K562 (cell line): ENCODE data around the gene EDEM1. TPM values are rescaled to one million over a fixed set of nuclear protein-coding genes. Genes with fewer than 3 reads are reported as not detected.
A peak's percentile ranks its signal among the peaks of the same experiment; 100 is the strongest.

Source experiments
- ATAC-seq: fragments of 200-7000 bp; cut with Tn5 transposase; 3 replicates; pipeline ENCODE4 v1.9.1; 2020; ENCODE audit warnings: moderate library complexity
- BruUV-seq: library from RNA; stranded (reverse); fragments of 400-500 nt; replicated peaks from 2 replicates; lab custom pipeline; 2021; lab: Mats Ljungman, UMichigan
- CTCF ChIA-PET: fragments of 300-600 bp; formaldehyde crosslinking; extraction: SDS; loops from one replicate; lab custom pipeline; 2021; ENCODE audit warnings: low intra/inter-chr PET ratio; lab: Yijun Ruan, JAX
- POLR2A ChIA-PET: fragments of 300-600, 350-650 bp; sonication (Branson Sonifier 250); formaldehyde crosslinking; extraction: SDS; loops from one replicate; lab custom pipeline; 2021; ENCODE audit warnings: antibody characterized with exemption, inconsistent platforms; lab: Yijun Ruan, JAX
- DNase-seq, 4 experiments: peaks; one replicate each; pipeline versions ENCODE4 v3.0.0 to v3.0.0-alpha.2; 2011 to 2018; ENCODE audit warnings: low spot score in 3 of 4, mixed read lengths in 3 of 4; ENCODE audit errors: extremely low read depth in 1 of 4
- FAIRE-seq: peaks from 2 replicates; lab custom pipeline; 2011; peaks lifted over from hg19 to GRCh38; lab: Jason Lieb, UNC
- H2AFZ ChIP-seq: 2 replicates; pipeline ENCODE4 v1.6.0; 2011; ENCODE audit warnings: low read depth, low read length, control low read depth, inconsistent platforms
- H3K27ac ChIP-seq: fragments of 200-600 bp; 3 replicates; pipeline ENCODE4 v1.8.0; 2011; ENCODE audit warnings: low read depth, mild to moderate bottlenecking, control low read depth, inconsistent platforms, low read length, moderate library complexity, mixed read lengths; ENCODE audit errors: extremely low read depth
- H3K27me3 ChIP-seq, 2 experiments: fragments of 300-600 bp in 1 of 2; 2 replicates in 1 of 2; 3 replicates in 1 of 2; pipeline versions ENCODE4 v1.6.0 to v1.8.0; 2011; ENCODE audit warnings: inconsistent platforms in 2 of 2, low read length in 2 of 2, mild to moderate bottlenecking in 1 of 2, mixed read lengths in 1 of 2, moderate library complexity in 1 of 2; ENCODE audit not compliant: control insufficient read depth in 2 of 2, insufficient read depth in 2 of 2
- H3K36me3 ChIP-seq: fragments of 300-600 bp; 3 replicates; pipeline ENCODE4 v1.8.0; 2011; ENCODE audit warnings: mild to moderate bottlenecking, low read length, inconsistent platforms; ENCODE audit not compliant: control insufficient read depth, insufficient read depth
- H3K4me1 ChIP-seq, 2 experiments: fragments of 200-600 bp in 1 of 2; replicated peaks in 1 of 2; 2 replicates in 1 of 2; 3 replicates in 1 of 2; pipeline versions ENCODE4 v1.5.1 to v1.8.0; 2011; ENCODE audit warnings: inconsistent platforms in 2 of 2, low read length in 2 of 2, mild to moderate bottlenecking in 1 of 2, mixed read lengths in 1 of 2, moderate library complexity in 1 of 2; ENCODE audit not compliant: control insufficient read depth in 2 of 2, insufficient read depth in 2 of 2
- H3K4me2 ChIP-seq: 2 replicates; pipeline ENCODE4 v1.6.1; 2011; ENCODE audit warnings: low read length, control low read depth, inconsistent platforms, mixed read lengths; ENCODE audit not compliant: insufficient read depth
- H3K4me3 ChIP-seq: fragments of 200-600 bp; sonication (generic), shearing (Covaris generic); 2 replicates; pipeline ENCODE4 v1.5.1; 2016; ENCODE audit warnings: control low read depth, inconsistent platforms
- H3K79me2 ChIP-seq: fragments of 200-600 bp; 3 replicates; pipeline ENCODE4 v1.8.0; 2011; ENCODE audit warnings: low read length, inconsistent platforms; ENCODE audit not compliant: control insufficient read depth, insufficient read depth
- H3K9ac ChIP-seq, 2 experiments: 2 replicates each; pipeline versions ENCODE4 v1.6.0 to v1.6.1; 2011; ENCODE audit warnings: low read depth in 2 of 2, low read length in 2 of 2, control low read depth in 1 of 2, inconsistent platforms in 1 of 2, mild to moderate bottlenecking in 1 of 2, mixed read lengths in 1 of 2; ENCODE audit not compliant: insufficient read depth in 1 of 2
- H3K9me1 ChIP-seq: one replicate; pipeline ENCODE4 v1.6.0; 2011; ENCODE audit warnings: inconsistent platforms, mild to moderate bottlenecking, low read length, moderate library complexity; ENCODE audit not compliant: control insufficient read depth, insufficient read depth
- H3K9me3 ChIP-seq: replicated peaks from 2 replicates; pipeline ENCODE4 v1.5.1; 2011; ENCODE audit warnings: low read depth, low read length, inconsistent platforms; ENCODE audit not compliant: control insufficient read depth, insufficient read depth
- H4K20me1 ChIP-seq: replicated peaks from 2 replicates; pipeline ENCODE4 v1.6.1; 2011; ENCODE audit warnings: low read length, inconsistent platforms, mixed read lengths; ENCODE audit not compliant: control insufficient read depth, insufficient read depth
- BRD4 ChIP-seq: fragments of 200-600 bp; sonication (generic); IDR thresholded peaks from 2 replicates; pipeline ENCODE4 v1.6.1; 2017; ENCODE audit warnings: inconsistent platforms
- CEBPB ChIP-seq: fragments of 450-650 bp; IDR thresholded peaks from 2 replicates; pipeline ENCODE4 v1.6.1; 2016; ENCODE audit warnings: missing genetic modification characterization, missing compliant biosample characterization
- CEBPG ChIP-seq, 3 experiments: fragments of 200-800 bp in 1 of 3; sonication (Bioruptor generic) in 1 of 3; sonication (generic) in 1 of 3; formaldehyde crosslinking in 1 of 3; IDR thresholded peaks in 2 of 3; conservative IDR thresholded peaks in 1 of 3; 2 replicates each; pipeline versions ENCODE4 v1.6.1 to v1.8.0; 2016 to 2022; ENCODE audit warnings: missing compliant biosample characterization in 2 of 3, missing genetic modification characterization in 2 of 3, mild to moderate bottlenecking in 1 of 3, missing genetic modification reagents in 1 of 3
- CREM ChIP-seq: IDR thresholded peaks from 2 replicates; pipeline ENCODE4 v1.6.1; 2014; ENCODE audit warnings: antibody characterized with exemption, low read depth
- GABPA ChIP-seq: fragments of 200-800 bp; sonication (Bioruptor generic); conservative IDR thresholded peaks from 2 replicates; pipeline ENCODE4 v1.6.1; 2016; ENCODE audit warnings: low read depth, missing genetic modification characterization, missing compliant biosample characterization
- ZEB2 ChIP-seq: fragments of 450-650 bp; IDR thresholded peaks from 2 replicates; pipeline ENCODE4 v1.6.1; 2016
- WGBS: fragments of 100-300 bp; shearing (Covaris generic); methylation state at CpG from one replicate; pipeline ENCODE4 v1.1.6; 2016; ENCODE audit warnings: low coverage, mixed read lengths; ENCODE audit not compliant: insufficient coverage; ENCODE audit errors: missing lambda C conversion rate; 5-methylcytosine and 5-hydroxymethylcytosine counted together
- in situ Hi-C: fragments of 300-500 bp; cut with MboI; formaldehyde crosslinking; loops from 4 replicates; pipeline ENCODE4 v1.15.0; 2018; ENCODE audit warnings: inconsistent platforms, mixed read lengths
- intact Hi-C: fragments of 100-400 bp; cut with micrococcal nuclease; formaldehyde crosslinking; loops from 2 replicates; pipeline ENCODE4 v1.14.2; 2022
- polyA plus RNA-seq, 8 experiments: library from polyadenylated mRNA; depleted of rRNA in 4 of 8; stranded (reverse) in 5 of 8; unstranded in 3 of 8; fragments of >200 nt; fragmentation: Nextera tagmentation in 2 of 8; fragmentation: Illumina TruSeq in 1 of 8; extraction: Ambion mirVana in 2 of 8; extraction: Trizol in 1 of 8; gene quantifications; 2 replicates each; pipeline versions ENCODE4 v1.2.1 to v1.2.3, GENCODE V29; 2011 to 2014; ENCODE audit warnings: inconsistent platforms in 1 of 8, missing spikeins in 1 of 8
- total RNA-seq, 7 experiments: library from RNA; depleted of rRNA in 6 of 7; stranded (reverse); fragments of >200 nt in 6 of 7; fragmentation: Illumina TruSeq in 2 of 7; extraction: Trizol in 2 of 7; gene quantifications; 2 replicates each; pipeline versions ENCODE4 v1.2.1 to v1.2.3, GENCODE V29; 2011 to 2021; ENCODE audit warnings: low replicate concordance in 1 of 7

Gene EDEM1
- total and polyA plus RNA-seq, 9 of the 15 experiments (the other 6 are each of a cell fraction or from before 2014, with no cell fraction given), result 6.2 to 36.7 (median 14.3) TPM

- FAIRE-seq (no peak), DNase-seq (no peak), ATAC-seq (no peak)
- H3K9me1 ChIP-seq, result no peaks in the 10 kb centered on the region
- H3K9me3 ChIP-seq, result no peaks in the 10 kb centered on the region
- H3K27me3 ChIP-seq, result peaks cover 32 to 57% of the 10 kb centered on the region in 2 experiments; a peak in 4 of 5 replicates
- H2AFZ ChIP-seq, result no peak overlapping the region
- WGBS, result 1% methylated on average over 6 of the region's 6 CpGs
- H3K9ac ChIP-seq, result no peak overlapping the region
- ChIA-PET CTCF (interaction anchor here (0.6 to 0.9 kb wide), 2 partner anchors 63 to 1560 kb away, joined by 3 read pairs; no protein-coding TSS in a partner anchor), POLR2A (interaction anchor here (0.6 to 0.7 kb wide), 2 partner anchors 13 to 57 kb away, joined by 4 read pairs; no protein-coding TSS in a partner anchor)
- no peaks in the 10 kb centered on the region for H4K20me1 ChIP-seq
- H3K27ac ChIP-seq, result no peak overlapping the region
- in situ Hi-C loops (no loop called here), intact Hi-C loops (loop anchor here (2.0 to 10.0 kb wide), 4 partner anchors 77 to 513 kb away; no protein-coding TSS in a partner anchor)
- H3K79me2 ChIP-seq, result no peaks in the 10 kb centered on the region
- no peaks in the 10 kb centered on the region for H3K4me1 ChIP-seq
- no TSS peak for BruUV-seq
- TF ChIP-seq ZEB2 (no peak), CEBPG (CRISPR knock-in tag; IDR thresholded peaks at IDR 0.05) (no peak), CEBPG (tag; conservative IDR thresholded peaks at IDR 0.05 in 1 of 2, IDR thresholded peaks at IDR 0.05 in 1 of 2) (peak in 1 of 2 experiments; percentile 85; a peak in 2 of 4 replicates), CEBPB (tag) (peak; percentile 64; the same call in 1 of the 2 replicates), CREM (no peak), GABPA (tag) (peak; percentile 41; the same call in 1 of the 2 replicates), BRD4 (no peak)
- no peak overlapping the region for H3K4me3 ChIP-seq
- H3K36me3 ChIP-seq, result no peaks in the 10 kb centered on the region
- no peak overlapping the region for H3K4me2 ChIP-seq
These were observed 40.3 kb downstream of the EDEM1 start for GRCh38 chr3:5227812-5228211.
